Erythroblast (primary cell): ENCODE data around the gene WSB2.

Experiments
- GATA1 ChIP-seq: IDR thresholded peaks from 2 replicates; pipeline ENCODE4 v1.6.1; 2011; ENCODE audit warnings: low read depth, mild to moderate bottlenecking, control low read depth, low read length, moderate library complexity
- POLR2A ChIP-seq: IDR thresholded peaks from 2 replicates; pipeline ENCODE4 v1.6.1; 2011; ENCODE audit warnings: mild to moderate bottlenecking, low read length

DNA sequence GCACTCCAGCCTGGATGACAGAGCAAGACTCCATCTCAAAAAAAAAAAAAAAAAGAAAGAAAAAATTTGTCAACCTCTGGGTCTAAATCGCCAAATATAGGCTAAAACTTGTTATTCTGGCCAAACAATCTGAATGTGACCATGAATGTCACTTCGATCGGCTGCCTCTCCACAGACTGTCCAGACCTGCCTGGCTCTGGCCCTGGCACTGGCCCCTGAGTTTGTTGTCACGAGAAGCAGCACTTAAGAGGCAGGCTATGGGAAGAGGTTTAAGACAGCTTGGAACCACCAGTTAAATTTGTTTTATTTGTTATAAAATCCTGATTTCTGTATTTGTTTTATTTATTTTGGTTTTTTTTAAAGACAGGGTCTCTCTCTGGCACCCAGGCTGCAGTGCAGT is 14.5 kb downstream of the WSB2 start:
- no peak for TF ChIP-seq POLR2A
- TF ChIP-seq GATA1, result no peak
